WI38 (cell line): ENCODE results near the gene IGBP1.
"Not testable (repeated sequence)": the region's sequence is repeated elsewhere in the genome, so short reads cannot be mapped to it uniquely, and the experiment has no call there.

ENCODE experiments used
- H3K4me3 ChIP-seq: 2 replicates; pipeline ENCODE4 v1.5.1; 2011; ENCODE audit warnings: low read depth, mild to moderate bottlenecking, control low read depth, low read length
- TF ChIP-seq, protein P1 (sequence below): IDR thresholded peaks from 2 replicates; pipeline ENCODE4 v1.5.1; 2012; ENCODE audit warnings: low read depth, mild to moderate bottlenecking, control low read depth, low read length

IGBP1 gene

DNA sequence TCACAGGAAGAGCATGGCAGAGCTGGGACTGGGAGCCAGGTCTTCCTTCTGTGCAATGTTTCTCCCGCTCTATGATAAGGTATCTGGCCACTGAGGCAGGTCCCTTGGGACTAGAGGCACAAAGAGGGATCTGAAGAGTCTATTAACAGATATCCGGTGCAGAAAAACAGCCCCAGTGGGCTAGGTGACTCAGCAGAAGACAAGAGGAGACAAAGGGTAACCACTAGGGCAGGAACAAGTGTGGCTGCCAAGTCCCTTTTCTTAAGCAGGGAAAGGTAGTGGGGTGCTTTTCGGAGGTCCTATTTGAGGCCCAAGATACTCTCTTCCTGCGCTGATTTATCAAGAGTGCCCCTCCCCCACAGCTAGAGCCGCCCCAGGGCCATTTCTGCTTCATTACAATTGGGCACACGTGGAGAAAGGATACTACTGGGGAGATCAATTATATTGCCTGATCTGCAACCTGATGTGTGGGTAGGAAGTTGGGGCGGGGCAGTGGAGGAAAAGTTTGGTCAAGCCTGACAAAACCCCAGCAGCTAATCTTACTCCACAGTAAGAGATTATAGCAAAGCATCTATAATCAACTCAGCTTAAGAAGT, 43.8 kb downstream of the IGBP1 start, which contains the start of gene DGAT2L6:
Gene DGAT2L6 (plus strand): TSS at position 546 of the 596 bp plus-strand sequence. CDS start 100 bp downstream, outside the sequence.
- TF ChIP-seq, protein P1, sequence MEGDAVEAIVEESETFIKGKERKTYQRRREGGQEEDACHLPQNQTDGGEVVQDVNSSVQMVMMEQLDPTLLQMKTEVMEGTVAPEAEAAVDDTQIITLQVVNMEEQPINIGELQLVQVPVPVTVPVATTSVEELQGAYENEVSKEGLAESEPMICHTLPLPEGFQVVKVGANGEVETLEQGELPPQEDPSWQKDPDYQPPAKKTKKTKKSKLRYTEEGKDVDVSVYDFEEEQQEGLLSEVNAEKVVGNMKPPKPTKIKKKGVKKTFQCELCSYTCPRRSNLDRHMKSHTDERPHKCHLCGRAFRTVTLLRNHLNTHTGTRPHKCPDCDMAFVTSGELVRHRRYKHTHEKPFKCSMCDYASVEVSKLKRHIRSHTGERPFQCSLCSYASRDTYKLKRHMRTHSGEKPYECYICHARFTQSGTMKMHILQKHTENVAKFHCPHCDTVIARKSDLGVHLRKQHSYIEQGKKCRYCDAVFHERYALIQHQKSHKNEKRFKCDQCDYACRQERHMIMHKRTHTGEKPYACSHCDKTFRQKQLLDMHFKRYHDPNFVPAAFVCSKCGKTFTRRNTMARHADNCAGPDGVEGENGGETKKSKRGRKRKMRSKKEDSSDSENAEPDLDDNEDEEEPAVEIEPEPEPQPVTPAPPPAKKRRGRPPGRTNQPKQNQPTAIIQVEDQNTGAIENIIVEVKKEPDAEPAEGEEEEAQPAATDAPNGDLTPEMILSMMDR = no peak
- H3K4me3 ChIP-seq = no peak within 1 kb of the TSS

DNA sequence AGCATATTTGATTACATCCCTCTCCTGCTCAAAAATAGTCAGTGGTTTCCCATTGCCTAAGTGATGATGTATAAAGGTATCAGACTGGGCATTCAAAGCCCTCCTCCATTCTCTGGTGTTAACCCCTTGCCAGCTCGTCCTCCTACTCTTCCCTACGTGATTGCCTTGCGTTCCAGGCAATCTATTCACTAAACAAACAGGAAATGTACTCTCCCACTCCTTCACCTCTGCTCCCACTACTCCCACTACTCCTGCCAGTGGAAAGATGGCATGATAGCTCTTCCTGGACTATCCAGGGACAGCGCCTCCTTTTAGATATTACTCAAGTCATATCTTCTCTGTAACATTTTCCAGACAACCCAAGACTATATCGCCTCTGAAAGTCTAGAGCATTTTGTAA, 49.8 kb downstream of the IGBP1 start:
- no peak overlapping the region for H3K4me3 ChIP-seq
- TF ChIP-seq, protein P1 = no peak

DNA sequence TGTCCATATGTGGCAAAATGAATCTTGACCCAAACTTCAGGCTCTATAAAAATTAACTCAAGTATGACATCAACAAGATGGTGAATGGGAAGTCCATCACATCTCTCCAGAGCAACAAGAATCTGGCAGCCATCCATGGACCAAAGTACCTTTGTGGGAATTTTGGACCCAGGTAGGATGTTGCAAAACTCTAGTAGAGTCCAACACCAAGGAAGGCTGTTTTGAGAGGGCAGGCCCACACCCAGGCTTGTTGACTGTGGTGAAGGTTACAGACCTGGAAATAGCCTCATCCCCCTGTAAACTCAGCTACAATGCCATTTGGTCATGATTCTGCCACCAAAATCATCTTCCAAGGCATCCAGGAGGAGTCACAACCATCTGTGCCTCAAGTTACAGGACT, 57.0 kb downstream of the IGBP1 start:
- H3K4me3 ChIP-seq = no peak overlapping the region
- TF ChIP-seq, protein P1 = no peak

DNA sequence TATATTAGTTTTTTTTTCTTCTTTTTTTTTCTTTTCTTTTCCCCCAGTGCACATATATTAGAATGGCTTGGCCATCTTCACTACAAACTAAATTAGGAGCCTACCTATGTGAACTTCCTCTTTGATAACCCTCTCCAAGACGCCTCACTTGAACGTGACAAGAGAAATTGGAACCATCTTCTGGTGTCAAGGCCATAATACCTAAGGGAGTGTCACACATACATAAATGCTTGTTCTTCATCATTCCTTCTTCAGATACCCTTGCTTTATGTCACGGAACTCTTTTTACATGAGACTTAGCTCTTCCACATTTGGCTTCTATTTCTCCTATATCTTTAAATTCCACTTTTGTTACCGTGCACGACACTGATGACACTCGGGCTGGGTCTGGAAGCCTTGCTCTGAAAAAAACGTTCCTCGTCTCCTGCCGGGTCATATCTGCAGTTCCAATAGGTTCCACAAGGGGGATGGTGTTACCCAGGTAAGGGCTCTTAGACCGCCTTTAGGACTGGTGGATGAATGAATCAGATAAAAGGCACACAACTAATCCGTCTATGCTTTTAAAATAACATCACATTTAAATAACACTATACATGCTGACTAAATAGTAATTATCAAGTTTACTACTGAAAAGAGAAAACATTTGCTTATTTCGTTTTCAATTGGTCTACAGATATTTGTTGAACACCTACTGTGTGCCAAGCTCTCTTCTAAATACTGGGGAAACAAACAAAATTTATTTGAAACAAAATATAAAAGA, 63.9 kb downstream of the IGBP1 start:
- TF ChIP-seq, protein P1 = peak; percentile 60
- H3K4me3 ChIP-seq = no peak overlapping the region

GRCh38 chrX:70201732-70202131, 68.5 kb downstream of the IGBP1 start:
- TF ChIP-seq, protein P1 = no peak
- H3K4me3 ChIP-seq = no peak overlapping the region

DNA sequence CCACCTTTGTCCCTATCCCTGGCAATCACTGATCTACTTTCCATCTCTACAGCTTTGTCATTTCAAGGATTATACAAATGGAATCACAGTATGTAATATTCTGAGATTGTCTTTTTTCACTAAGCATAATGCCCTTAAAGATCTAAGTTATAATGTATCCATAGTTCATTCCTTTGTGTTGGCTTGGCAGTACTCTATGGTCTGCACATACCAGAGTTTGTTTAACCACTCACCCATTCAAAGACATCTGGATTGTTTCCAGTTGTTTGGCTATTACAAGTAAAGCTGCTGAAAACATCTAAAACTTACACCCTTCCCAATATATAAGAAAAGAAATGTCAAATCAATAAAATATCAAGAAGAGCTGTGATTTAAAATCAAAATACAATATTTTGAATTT, 75.2 kb downstream of the IGBP1 start:
- TF ChIP-seq, protein P1 = no peak
- no peak overlapping the region for H3K4me3 ChIP-seq

DNA sequence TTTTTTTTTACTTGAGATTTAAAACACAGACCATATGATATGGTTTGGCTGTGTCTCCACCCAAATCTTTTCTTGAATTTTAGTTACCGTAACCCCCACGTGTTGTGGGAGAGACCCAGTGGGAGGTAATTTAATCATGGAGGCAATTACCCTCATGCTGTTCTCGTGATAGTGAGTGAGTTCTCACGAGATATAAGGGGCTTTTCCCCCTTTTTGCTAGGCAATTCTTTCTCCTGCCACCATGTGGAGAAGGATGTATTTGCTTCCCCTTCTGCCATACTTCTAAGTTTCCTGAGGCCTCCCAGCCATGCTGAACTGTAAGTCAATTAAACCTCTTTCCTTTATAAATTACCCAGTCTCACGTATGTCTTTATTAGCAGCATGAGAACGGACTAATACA, 76.3 kb downstream of the IGBP1 start:
- H3K4me3 ChIP-seq = not testable (repeated sequence)
